Amniotic epithelial cell (primary cell): Measurements from ENCODE around the gene ZNF282.
A peak's percentile ranks its signal among the peaks of the same experiment; 100 is the strongest.
"Not testable (repeated sequence)": the region's sequence is repeated elsewhere in the genome, so short reads cannot be mapped to it uniquely, and the experiment has no call there.

Experiments
- DNase-seq: peaks from one replicate; pipeline ENCODE4 v3.0.0-alpha.2; 2010; ENCODE audit warnings: low read depth

Gene ZNF282

DNA sequence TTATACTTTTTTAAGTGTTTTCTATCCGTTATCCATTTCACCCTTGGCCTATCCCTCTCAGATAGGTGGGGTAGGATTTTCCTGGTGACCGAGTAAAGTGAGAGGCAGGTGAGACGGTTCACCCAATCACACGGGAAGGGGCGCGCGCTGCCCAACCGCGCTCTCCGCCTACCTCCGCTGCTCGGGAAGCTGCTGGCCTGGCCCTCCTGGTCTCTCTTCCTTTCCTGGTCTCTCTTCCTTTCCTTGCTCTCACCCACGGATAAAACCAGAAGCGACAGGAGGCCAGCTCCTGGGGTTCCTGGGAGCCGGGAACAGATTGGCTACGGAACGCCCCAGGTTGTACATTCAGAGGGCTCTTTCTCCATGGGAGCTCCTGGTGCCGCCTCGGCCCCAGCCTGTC lies 29.8 kb downstream of the ZNF282 start:
- DNase-seq = no peak

DNA sequence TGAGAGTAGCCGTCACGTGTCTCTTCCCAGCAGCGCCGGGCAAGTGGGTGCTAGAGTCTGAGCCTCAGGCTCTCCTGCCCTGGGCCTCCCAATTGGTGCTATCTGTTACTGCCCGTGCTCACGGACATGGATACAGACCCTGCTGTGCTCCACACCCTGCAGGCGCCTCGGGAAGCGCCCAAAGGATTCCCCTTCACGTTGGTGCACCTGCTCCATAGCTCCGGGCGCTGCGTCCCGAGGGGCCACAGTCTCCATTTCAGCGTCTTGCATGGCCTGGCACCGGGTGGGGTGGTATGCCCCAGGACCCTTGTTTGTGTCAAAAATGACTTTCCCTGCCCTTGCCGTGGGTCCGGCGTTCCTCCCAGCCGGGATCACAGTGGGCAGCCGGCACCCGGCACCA lies 30.3 kb downstream of the ZNF282 start:
- no peak for DNase-seq

DNA sequence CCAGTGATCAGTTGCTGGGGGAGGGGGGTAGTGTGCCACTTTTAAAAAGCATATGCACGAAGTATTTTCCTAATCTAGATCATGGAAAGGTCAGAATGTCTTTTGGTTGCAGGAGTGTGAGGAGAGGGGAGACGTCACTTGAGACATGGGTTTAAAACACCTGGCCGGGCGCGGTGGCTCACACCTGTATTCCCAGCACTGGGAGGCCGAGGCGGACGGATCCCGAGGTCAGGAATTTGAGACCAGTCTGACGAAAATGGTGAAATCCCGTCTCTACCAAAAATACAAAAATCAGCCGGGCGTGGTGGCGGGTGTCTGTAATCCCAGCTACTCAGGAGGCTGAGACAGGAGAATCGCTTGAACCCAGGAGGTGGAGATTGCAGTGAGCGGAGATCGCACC lies 31.0 kb downstream of the ZNF282 start:
- not testable (repeated sequence) for DNase-seq

DNA sequence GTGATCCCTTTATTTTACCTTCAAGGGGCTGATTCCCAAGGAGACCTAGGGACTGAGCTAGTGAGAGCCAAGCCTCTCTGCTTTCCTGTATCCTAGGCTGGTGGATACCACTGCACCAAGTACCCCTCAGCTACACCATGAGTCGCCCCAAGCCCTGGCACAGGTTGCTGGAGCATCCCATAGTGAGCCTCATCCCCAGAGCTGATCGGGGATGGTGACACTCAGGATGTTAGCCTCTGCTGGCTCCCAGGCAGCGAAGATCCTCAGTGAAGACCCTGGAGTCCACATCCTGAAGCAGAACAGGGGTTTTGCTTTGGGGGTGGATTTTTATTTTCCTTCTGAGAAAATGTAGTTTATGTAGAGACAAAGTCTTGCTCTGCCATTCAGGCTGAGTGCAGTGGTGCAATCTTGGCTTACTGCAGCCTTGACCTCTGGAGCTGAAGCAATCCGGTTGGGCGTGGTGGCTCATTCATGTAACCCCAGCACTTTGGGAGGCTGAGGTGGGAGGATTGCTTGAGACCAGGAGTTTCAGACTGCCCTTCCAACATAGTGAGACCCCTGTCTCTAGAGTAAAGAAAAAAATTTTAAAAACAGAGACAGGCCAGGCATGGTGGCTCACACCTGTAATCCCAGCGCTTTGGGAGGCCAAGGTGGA lies 31.6 kb downstream of the ZNF282 start:
- peak; percentile 30 for DNase-seq

DNA sequence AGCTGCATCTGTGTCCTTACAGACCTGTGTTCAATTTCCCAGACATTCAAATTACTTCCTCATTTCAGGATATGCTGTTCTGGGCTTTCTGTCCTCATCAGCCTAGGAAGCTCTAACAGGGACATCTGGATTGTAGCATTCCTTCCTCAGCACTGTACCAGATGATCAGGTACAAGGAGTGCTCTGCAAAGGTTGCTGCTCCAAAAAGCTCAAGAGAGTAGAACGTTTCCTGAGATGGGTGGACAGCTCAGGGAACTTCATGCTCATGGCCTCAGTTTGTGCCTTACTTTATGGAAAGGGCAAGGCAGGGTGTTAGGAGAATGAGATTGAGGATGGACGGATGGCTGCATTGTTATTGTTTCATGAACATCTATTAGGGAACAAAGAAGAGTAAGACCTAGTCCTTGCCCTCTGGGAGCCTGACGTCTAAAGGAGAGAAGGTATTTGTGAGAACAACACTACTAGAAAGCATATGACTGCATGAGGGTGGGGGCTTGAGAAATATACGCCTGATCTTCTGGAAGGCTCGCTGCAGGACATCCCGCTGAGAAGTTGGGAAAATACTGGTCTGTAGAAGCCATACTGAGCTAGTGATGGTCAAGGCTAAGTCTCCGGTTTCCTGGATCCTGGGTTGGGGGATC lies 33.6 kb downstream of the ZNF282 start:
- no peak for DNase-seq

DNA sequence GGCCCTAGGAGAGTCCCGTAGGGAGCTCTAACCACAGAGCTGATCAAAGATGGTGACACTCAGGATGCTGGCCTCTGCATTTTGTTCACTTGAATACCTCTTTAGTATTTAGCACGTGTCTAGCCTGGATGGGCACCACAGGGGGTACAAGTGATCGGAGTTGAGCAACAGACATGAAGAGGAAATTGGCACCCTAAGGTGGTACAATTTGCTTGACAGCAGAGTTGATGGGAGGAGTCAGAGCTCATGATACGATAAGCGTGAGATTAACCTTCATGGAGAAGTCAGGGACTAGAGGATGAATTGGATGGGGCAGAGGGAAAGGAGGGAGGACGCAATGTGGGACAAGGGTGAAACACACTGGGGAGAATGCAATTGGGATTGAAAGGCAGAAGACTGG lies 34.2 kb downstream of the ZNF282 start:
- DNase-seq = no peak

DNA sequence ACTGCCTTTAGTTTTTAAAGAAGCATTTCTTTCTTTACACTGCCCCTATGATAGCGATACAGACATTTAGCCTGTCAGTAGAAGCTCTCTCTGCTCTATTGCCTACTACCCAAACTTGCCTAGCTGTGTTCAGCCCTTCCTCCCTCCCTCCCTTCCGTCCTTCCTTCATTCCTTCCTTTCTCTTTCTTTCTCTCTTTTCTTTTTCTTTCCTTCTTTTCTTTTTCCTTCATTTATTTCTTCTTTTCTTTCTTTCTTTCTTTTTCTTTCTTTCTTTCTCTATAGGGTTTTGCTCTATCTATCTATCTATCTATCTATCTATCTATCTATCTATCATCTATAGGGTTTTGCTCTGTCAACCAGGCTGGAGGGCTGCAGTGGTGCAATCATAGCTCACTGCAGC lies 37.0 kb downstream of the ZNF282 start:
- DNase-seq = no peak

DNA sequence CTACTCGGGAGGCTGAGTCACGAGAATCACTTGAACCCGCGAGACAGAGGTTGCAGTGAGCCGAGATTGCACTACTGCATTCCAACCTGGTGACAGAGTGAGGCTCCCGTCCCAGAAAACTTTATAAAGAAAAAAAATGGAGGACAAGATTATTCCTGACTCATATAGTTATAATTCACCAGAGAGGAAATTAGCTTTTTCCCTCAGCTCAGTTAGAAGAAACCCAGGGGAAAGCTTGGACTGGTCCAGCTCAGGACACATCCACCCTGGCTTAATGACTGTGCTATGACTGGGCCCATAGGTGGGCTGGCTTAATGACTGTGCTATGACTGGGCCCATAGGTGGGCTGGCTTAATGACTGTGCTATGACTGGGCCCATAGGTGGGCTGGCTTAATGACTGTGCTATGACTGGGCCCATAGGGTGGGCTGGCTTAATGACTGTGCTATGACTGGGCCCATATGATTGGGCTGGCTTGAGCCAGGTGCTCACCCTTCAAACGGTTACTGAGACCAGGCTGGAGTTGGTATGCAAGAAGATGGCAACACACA lies 38.4 kb downstream of the ZNF282 start:
- DNase-seq = peak; percentile 87

DNA sequence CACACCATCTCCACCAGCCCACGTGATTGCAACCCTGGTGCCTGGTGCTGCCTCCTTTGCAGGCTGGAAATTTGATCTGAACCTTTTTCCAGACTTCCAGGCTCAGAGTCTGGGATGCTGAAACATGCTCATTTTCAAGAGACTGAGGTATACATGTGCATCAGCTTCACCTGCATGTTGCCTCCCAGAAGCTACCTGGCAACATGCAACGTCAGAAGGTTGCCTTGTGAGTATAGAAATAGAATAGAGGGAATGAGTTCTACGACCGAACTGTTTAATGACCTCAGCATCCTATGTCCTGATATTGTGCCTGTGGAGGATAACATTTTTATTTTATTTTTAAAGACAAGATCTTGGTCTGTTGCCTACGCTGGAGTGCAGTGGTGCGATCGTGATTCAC lies 42.2 kb downstream of the ZNF282 start:
- DNase-seq = no peak

DNA sequence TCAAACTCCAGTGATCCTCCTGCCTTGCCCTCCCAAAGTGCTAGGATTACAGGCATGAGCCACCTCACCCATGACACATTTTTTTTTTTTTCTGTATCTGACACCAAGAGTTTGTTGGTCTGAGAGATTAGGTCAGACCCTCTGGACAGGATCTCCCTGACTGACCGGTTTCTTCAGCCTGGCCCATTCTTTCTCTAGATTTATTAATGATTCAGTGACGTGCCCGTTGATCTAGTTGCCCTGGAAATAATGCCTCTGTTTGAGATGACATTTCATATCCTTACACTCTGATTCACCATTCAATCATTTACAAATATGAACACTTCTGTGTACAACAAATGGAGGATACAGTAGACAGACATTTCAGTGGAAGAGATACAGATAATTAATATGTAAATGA lies 42.7 kb downstream of the ZNF282 start:
- DNase-seq = no peak

DNA sequence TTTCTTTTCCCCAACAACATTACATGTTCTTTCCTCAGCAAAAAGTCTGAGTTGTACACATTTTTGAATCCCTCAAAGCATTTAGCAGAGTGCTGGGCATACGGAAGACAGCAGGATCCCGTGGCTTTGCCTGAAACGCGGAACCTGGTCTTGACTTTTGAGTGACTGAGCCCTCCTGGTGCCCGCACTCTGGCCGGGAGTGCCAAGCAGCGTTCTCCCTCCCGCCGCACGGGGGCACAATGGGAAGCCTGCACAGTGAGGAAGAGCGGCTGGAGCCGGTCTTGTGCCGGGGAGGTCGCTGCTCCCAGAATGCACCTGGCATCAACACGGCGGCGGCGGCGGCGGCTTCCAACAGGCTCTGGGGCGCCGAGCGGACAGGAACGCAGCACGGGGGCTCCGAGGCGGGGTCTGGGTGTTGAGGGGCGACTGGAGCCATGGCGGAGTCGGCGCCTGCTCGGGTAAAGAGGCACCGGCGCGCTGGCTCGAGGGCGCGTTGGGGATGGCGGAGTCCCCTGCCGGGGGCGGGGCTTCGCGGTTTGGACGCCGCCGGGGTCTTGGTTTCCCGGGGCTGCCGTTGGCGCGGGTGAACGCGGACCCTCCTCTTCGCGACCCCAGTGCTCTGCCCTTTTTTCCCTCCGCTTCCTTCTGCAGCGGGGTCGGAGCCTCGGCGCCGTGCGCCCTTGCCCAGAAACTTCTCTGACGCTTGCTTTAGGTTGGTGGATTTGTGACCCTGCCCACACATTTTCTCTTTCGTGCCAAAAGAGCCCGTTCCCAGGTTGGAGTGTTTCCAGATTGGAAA lies 44.2 kb downstream of the ZNF282 start, which contains the start of gene ZNF212:
TSS of gene ZNF212 (plus strand) at position 307 of the 799 bp plus-strand sequence. CDS start at position 435, 128 bp downstream.
- DNase-seq = peak; percentile 78

DNA sequence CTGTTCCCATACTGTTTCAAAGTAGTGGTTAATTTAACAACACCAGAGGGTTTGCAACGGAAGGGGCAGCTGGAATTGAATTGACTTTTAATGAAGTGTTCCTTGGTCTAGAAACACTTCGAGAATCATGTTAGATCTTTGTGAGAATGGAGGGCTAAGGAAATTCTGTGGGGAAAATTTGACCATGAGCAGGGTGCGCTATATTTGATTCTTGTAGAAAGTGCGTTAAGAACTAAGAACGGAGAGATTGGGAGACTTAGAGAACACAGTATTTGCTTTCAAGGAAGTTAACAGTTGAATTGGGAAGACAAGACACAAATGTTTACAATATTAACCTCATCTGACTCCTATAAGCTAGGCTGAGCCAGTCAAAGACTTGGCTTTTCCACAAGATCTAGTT lies 45.3 kb downstream of the ZNF282 start:
- no peak for DNase-seq

DNA sequence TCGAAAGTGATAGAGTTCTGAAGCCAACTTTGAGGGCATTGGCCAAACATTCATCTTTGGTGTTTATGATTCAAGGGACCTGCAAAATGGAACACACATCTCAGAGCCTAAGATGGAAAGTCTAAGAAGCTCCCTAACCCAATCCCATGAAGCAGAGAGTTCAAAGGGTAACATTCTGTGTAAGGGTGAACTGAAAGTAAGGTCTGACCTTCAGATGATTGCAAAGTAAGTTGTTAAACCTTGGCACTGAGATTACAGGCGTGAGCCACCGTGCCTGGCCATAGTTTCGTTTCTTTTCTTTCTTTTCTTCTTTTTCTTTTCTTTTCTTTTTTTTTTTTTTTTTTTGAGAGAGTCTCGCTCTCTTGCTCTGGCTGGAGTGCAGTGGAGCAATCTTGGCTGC lies 46.4 kb downstream of the ZNF282 start:
- DNase-seq = no peak

DNA sequence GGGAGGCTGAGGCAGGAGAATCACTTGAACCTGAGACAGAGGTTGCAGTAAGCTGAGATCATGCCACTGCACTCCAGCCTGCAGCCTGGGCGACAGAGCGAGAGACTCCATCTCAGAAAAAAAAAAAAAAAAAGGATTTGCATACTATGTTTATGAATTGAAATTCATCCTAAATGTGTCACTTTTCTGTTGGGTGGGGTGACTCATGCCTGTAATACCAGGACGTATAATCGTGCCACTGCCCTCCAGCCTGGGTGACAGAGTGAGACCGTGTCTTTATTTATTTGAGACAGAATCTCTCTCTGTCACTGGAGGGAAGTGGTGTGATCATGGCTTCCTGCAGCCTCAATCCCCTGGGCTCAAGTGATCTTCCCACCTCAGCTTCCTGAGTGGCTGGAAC lies 49.9 kb downstream of the ZNF282 start:
- DNase-seq = no peak

DNA sequence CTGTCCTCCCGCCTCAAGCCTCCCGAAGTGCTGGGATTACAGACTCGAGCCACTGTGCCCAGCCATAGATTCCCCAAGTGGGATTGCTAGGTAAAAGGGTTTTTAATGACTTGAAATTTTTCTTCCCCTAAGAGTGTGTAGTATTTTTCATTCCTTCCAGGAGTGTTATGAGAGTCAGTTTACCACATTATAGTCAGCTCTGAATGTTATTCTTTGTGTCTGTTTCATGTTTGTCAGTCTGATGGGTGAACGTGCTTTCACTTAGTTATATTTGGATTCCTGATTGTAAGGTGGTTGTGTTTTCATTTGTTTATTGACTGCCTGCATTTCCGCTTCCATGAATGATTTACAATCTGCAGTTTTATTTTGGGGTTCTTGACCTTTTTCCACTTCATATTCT lies 50.4 kb downstream of the ZNF282 start:
- no peak for DNase-seq

DNA sequence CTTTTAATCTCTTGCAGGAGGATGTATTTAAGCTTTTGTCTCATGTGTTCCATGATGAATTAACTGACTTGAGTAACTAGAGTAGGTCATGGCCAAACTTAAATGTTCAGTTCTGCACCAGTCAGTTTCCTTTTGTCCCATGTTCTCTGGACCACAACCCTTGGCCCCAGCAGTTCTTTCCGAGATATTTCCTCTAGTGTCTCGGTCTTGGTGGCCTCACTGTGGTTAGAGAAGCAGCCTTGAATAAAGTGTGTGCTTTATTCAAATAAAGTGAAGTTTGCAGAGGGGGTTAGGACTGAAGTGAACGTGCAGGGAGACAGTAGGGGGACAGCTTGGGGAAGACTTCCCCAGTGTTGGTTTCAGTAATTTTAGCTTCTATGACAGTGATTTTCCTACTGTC lies 53.4 kb downstream of the ZNF282 start:
- DNase-seq = no peak

DNA sequence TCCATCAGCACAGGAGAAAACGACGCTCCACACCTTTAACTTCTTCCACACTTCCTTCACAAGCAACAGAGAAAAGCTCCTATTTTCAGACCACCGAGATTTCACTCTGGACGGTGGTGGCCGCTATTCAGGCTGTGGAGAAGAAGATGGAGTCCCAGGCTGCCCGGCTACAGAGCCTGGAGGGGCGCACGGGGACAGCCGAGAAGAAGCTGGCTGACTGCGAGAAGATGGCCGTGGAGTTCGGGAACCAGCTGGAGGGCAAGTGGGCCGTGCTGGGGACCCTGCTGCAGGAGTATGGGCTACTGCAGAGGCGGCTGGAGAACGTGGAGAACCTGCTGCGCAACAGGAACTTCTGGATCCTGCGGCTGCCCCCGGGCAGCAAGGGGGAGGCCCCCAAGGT lies 54.8 kb downstream of the ZNF282 start:
- DNase-seq = not testable (repeated sequence)

DNA sequence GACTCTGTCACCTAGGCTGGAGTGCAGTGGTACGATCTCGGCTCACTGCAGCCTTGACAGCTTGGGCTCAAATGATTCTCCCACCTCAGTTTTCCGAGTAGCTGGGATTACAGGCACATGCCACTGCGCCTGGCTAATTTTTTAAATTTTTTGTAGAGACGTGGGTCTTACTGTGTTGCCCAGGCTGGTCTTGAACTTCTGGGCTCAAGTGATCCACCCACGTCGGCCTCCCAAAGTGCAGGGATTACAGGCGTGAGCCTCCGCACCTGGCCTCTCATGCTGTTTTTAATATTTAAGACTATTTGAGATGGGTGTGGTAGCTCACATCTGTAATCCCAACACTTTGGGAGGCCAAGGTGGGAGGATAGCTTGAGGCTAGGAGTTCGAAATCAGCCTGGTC lies 56.2 kb downstream of the ZNF282 start:
- DNase-seq = not testable (repeated sequence)

DNA sequence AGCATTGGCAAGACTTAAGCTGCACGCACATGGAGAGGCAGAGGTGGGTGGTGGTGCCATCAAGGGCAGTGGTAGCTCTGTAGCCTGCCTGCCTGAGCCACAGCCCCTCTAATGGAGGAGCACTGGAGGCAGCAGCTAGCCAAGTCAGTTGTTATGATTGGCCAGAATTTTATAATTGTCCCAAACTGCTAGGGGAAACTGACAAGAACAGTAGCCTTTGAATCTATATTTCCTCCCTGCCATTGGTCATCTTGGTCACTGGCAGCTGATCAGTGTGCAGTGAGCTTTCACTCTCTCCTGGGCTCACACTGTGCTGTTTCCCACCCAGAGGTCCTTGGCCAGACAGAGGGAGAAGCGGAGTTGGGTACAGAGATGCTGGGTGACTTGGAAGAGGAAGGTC lies 57.0 kb downstream of the ZNF282 start:
- no peak for DNase-seq

DNA sequence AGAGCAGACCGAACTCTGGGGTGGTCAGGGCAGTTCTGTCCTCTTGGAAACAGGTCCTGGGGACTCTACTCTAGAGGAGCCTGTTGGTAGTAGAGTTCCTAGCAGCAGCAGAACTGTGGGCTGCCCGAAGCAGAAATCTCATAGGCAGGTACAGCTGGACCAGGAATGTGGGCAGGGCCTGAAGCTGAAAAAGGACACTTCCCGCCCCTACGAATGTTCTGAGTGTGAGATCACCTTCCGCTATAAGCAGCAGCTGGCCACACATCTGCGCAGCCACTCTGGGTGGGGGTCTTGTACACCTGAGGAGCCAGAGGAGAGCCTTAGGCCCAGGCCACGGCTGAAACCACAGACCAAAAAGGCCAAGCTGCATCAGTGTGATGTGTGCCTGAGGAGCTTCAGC lies 58.3 kb downstream of the ZNF282 start:
- DNase-seq = peak; percentile 37

DNA sequence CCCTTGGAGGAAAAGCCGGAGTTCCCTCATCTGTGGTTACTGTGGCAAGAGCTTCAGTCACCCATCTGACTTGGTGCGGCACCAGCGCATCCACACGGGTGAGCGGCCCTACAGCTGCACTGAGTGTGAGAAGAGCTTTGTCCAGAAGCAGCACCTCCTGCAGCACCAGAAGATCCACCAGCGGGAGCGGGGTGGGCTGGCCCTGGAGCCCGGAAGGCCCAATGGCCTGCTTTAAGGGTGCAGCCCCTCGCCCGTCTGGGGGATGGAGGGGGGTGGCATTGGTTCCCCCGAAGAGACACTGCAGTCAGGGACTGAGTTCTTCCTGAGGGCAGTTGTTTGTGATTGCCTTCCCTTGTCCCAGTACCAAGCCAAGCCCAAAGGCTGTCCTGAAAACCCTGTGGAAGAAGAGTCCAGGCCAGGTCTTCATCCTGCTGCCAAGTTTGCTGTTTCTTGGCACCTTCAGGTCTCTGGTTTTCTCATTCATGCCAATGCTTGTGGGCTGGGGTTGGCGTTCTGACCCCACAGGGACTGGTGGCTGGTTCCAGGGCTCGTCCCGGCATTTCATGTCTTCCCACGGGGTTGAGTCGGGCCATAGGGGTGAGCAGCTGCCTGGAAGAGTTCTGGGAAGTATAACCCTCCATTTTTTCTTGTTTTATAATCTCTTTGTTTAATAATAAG lies 59.0 kb downstream of the ZNF282 start:
- no peak for DNase-seq

DNA sequence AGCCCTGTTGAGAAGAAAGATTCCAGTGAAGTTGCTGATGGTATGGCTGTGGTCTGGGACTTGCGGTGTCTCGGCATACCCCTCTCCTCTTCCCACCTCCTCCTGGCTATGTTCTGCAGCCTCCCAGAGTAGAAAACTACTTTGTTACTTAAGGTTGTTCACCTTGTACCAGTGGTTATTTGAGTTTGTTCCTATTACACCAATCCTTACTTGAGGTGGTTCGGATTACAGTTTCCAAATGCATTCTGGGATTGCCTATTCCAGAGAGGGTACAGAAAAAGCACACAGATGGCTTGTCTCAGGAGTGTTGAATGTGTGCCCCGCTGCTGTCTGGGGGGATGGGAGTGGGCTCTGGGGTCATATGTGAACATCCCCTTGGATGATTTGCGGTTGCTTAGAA lies 59.8 kb downstream of the ZNF282 start:
- no peak for DNase-seq
